Measurements from ENCODE around the gene UGDH. TPM values are rescaled to one million over a fixed set of nuclear protein-coding genes. Genes with fewer than 3 reads are reported as not detected.

The UGDH gene
- 54.3 and 60.5 TPM in 2 replicates for polyA plus RNA-seq (2013)

GRCh38 chr4:39527296-39528060 lies at the start of gene UGDH:
UGDH (minus strand) TSS chr4:39527439; CDS start chr4:39521512, 5,927 bp downstream.
- no CpG with 5 or more reads among the region's 73 CpGs for WGBS (ENCODE audit: extremely low coverage, insufficient coverage, insufficient read length)
- H3K79me1 ChIP-seq (ENCODE audit: low read length) = peaks cover 15% of the 10 kb centered on the region
- peak within 1 kb of the TSS; percentile 62 for H2BK5ac ChIP-seq (ENCODE audit: low read depth, low read length, poor library complexity)
- peaks cover 11% of the 10 kb centered on the region for H3K9me3 ChIP-seq (ENCODE audit: insufficient read depth, low read depth, low read length)
- no peak within 1 kb of the TSS for H3K23ac ChIP-seq (ENCODE audit: low read length)
- peak within 1 kb of the TSS; percentile 87 for H3K14ac ChIP-seq (ENCODE audit: low read length)
- H3K79me2 ChIP-seq (ENCODE audit: control insufficient read depth, insufficient read depth, low read length, poor library complexity) = peaks cover 16% of the 10 kb centered on the region
- peaks cover 7 to 8% of the 10 kb centered on the region in 2 experiments for H3K36me3 ChIP-seq (ENCODE audit: control insufficient read depth in 1 of 2, insufficient read depth in 2 of 2, low read length in 2 of 2)
- H4K12ac ChIP-seq (ENCODE audit: low read depth, low read length) = peak within 1 kb of the TSS; percentile 81
- H3K4me2 ChIP-seq (ENCODE audit: low read length) = peak within 1 kb of the TSS; percentile 84
- peak within 1 kb of the TSS; percentile 80 for H2AFZ ChIP-seq (ENCODE audit: insufficient read depth, low read length, poor library complexity)
- H3K27me3 ChIP-seq (ENCODE audit: insufficient read depth, low read length) = no peaks in the 10 kb centered on the region
- H3K4me3 ChIP-seq (ENCODE audit: low read depth, low read length) = peak within 1 kb of the TSS; percentile 99
- peak within 1 kb of the TSS; percentile 88 for H3K4ac ChIP-seq (ENCODE audit: low read depth, low read length)
- H3K9ac ChIP-seq (ENCODE audit: low read length) = peak within 1 kb of the TSS; percentile 90
- peaks cover 0 to 2% of the 10 kb centered on the region in 2 experiments for H3K4me1 ChIP-seq (ENCODE audit: control insufficient read depth in 1 of 2, insufficient read depth in 2 of 2, low read length in 2 of 2)
- peak within 1 kb of the TSS; percentile 80 for H4K8ac ChIP-seq (ENCODE audit: low read depth, low read length)
- H4K91ac ChIP-seq (ENCODE audit: low read depth, low read length) = peak within 1 kb of the TSS; percentile 93
- DNase-seq = peak; percentile 99 to 100
- H3K27ac ChIP-seq (ENCODE audit: low read depth, low read length) = peak within 1 kb of the TSS; percentile 95
- peak within 1 kb of the TSS; percentile 76 for H2BK120ac ChIP-seq (ENCODE audit: insufficient read depth, low read length, poor library complexity)
- H2AK5ac ChIP-seq (ENCODE audit: low read length) = peak within 1 kb of the TSS; percentile 38
- H3K18ac ChIP-seq (ENCODE audit: low read length) = peak within 1 kb of the TSS; percentile 94
- H2BK12ac ChIP-seq (ENCODE audit: low read length) = no peak within 1 kb of the TSS

- no peaks in the 10 kb centered on the region for H3K4me1 ChIP-seq (ENCODE audit: control insufficient read depth in 1 of 2, insufficient read depth in 2 of 2, low read length in 2 of 2)
- H2AFZ ChIP-seq (ENCODE audit: insufficient read depth, low read length, poor library complexity) = no peak overlapping the region
- DNase-seq = peak; percentile 9 to 32
- no peak overlapping the region for H3K4me2 ChIP-seq (ENCODE audit: low read length)
- H3K23ac ChIP-seq (ENCODE audit: low read length) = no peak overlapping the region
- H4K12ac ChIP-seq (ENCODE audit: low read depth, low read length) = no peak overlapping the region
- H4K91ac ChIP-seq (ENCODE audit: low read depth, low read length) = no peak overlapping the region
- H2BK5ac ChIP-seq (ENCODE audit: low read depth, low read length, poor library complexity) = no peak overlapping the region
- no peak overlapping the region for H3K4ac ChIP-seq (ENCODE audit: low read depth, low read length)
- no peak overlapping the region for H3K27ac ChIP-seq (ENCODE audit: low read depth, low read length)
- H2BK120ac ChIP-seq (ENCODE audit: insufficient read depth, low read length, poor library complexity) = no peak overlapping the region
- H3K9ac ChIP-seq (ENCODE audit: low read length) = no peak overlapping the region
- no peak overlapping the region for H3K18ac ChIP-seq (ENCODE audit: low read length)
- H3K79me2 ChIP-seq (ENCODE audit: control insufficient read depth, insufficient read depth, low read length, poor library complexity) = no peaks in the 10 kb centered on the region
- WGBS (ENCODE audit: extremely low coverage, insufficient coverage, insufficient read length) = no CpG with 5 or more reads among the region's 5 CpGs
- H3K14ac ChIP-seq (ENCODE audit: low read length) = no peak overlapping the region
- H3K79me1 ChIP-seq (ENCODE audit: low read length) = no peaks in the 10 kb centered on the region
- H2BK12ac ChIP-seq (ENCODE audit: low read length) = no peak overlapping the region
- peaks cover 2% of the 10 kb centered on the region in 2 experiments for H3K36me3 ChIP-seq (ENCODE audit: control insufficient read depth in 1 of 2, insufficient read depth in 2 of 2, low read length in 2 of 2)
- no peak overlapping the region for H4K8ac ChIP-seq (ENCODE audit: low read depth, low read length)
- H3K4me3 ChIP-seq (ENCODE audit: low read depth, low read length) = no peak overlapping the region
- no peak overlapping the region for H2AK5ac ChIP-seq (ENCODE audit: low read length)
- no peaks in the 10 kb centered on the region for H3K27me3 ChIP-seq (ENCODE audit: insufficient read depth, low read length)
- no peaks in the 10 kb centered on the region for H3K9me3 ChIP-seq (ENCODE audit: insufficient read depth, low read depth, low read length)
Observed at GRCh38 chr4:39574946-39575345, 47.7 kb upstream of the UGDH start.

DNA sequence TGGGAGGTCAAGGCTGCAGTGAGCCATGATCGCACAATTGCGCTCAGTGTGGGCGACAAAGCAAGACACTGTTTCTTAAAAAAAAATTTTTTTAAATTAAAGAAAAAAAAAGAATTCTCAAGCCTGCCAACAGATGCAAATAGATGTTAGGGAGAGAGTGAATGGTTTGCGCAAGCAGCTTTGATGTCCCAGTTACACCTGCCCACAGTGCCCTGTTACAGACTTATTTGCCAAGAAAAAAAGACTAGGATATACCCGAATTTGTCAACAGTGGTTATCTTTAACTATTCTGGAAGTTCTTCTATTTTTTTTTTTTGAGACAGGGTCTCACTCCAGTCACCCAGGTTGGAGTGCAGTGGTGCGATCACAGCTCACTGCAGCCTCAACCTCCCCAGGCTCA lies 44.3 kb upstream of the UGDH start:
- no peak overlapping the region for H2AK5ac ChIP-seq (ENCODE audit: low read length)
- H3K4ac ChIP-seq (ENCODE audit: low read depth, low read length) = no peak overlapping the region
- H3K27me3 ChIP-seq (ENCODE audit: insufficient read depth, low read length) = no peaks in the 10 kb centered on the region
- no peak for DNase-seq
- no peak overlapping the region for H2BK12ac ChIP-seq (ENCODE audit: low read length)
- no peaks in the 10 kb centered on the region for H3K4me1 ChIP-seq (ENCODE audit: control insufficient read depth in 1 of 2, insufficient read depth in 2 of 2, low read length in 2 of 2)
- H3K79me2 ChIP-seq (ENCODE audit: control insufficient read depth, insufficient read depth, low read length, poor library complexity) = no peaks in the 10 kb centered on the region
- no peak overlapping the region for H3K18ac ChIP-seq (ENCODE audit: low read length)
- no peak overlapping the region for H3K27ac ChIP-seq (ENCODE audit: low read depth, low read length)
- no peak overlapping the region for H4K8ac ChIP-seq (ENCODE audit: low read depth, low read length)
- no peak overlapping the region for H2AFZ ChIP-seq (ENCODE audit: insufficient read depth, low read length, poor library complexity)
- H3K23ac ChIP-seq (ENCODE audit: low read length) = no peak overlapping the region
- H2BK5ac ChIP-seq (ENCODE audit: low read depth, low read length, poor library complexity) = no peak overlapping the region
- no peaks in the 10 kb centered on the region for H3K79me1 ChIP-seq (ENCODE audit: low read length)
- no peak overlapping the region for H3K14ac ChIP-seq (ENCODE audit: low read length)
- H3K4me2 ChIP-seq (ENCODE audit: low read length) = no peak overlapping the region
- WGBS (ENCODE audit: extremely low coverage, insufficient coverage, insufficient read length) = no CpG with 5 or more reads among the region's 6 CpGs
- no peak overlapping the region for H3K4me3 ChIP-seq (ENCODE audit: low read depth, low read length)
- H4K91ac ChIP-seq (ENCODE audit: low read depth, low read length) = no peak overlapping the region
- H4K12ac ChIP-seq (ENCODE audit: low read depth, low read length) = no peak overlapping the region
- H2BK120ac ChIP-seq (ENCODE audit: insufficient read depth, low read length, poor library complexity) = no peak overlapping the region
- no peak overlapping the region for H3K9ac ChIP-seq (ENCODE audit: low read length)
- H3K9me3 ChIP-seq (ENCODE audit: insufficient read depth, low read depth, low read length) = no peaks in the 10 kb centered on the region
- peaks cover 2% of the 10 kb centered on the region in 2 experiments for H3K36me3 ChIP-seq (ENCODE audit: control insufficient read depth in 1 of 2, insufficient read depth in 2 of 2, low read length in 2 of 2)

DNA sequence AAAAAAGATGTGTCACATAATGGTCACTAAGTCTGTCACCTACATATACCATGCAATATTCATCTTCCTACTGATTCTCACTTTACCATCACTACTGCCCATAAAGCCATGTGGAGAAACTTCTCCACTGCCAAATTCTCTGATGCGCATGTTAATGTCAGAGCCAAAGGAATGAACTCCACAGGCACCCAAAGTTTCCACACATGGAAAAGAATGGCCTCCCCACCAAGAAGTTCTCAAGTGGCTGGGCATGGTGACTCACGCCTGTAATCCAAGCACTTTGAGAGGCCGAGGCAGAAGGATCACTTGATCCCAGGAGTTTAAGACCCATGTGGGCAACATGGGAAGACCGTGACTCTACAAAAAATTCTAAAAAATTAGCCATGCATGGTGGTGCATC lies 43.8 kb upstream of the UGDH start:
- no peak overlapping the region for H2AK5ac ChIP-seq (ENCODE audit: low read length)
- H3K14ac ChIP-seq (ENCODE audit: low read length) = no peak overlapping the region
- no peak for DNase-seq
- H3K4me2 ChIP-seq (ENCODE audit: low read length) = no peak overlapping the region
- no peak overlapping the region for H4K12ac ChIP-seq (ENCODE audit: low read depth, low read length)
- H3K79me2 ChIP-seq (ENCODE audit: control insufficient read depth, insufficient read depth, low read length, poor library complexity) = no peaks in the 10 kb centered on the region
- H3K4me1 ChIP-seq (ENCODE audit: control insufficient read depth in 1 of 2, insufficient read depth in 2 of 2, low read length in 2 of 2) = no peaks in the 10 kb centered on the region
- H3K18ac ChIP-seq (ENCODE audit: low read length) = no peak overlapping the region
- H3K4me3 ChIP-seq (ENCODE audit: low read depth, low read length) = no peak overlapping the region
- no peaks in the 10 kb centered on the region for H3K27me3 ChIP-seq (ENCODE audit: insufficient read depth, low read length)
- H3K4ac ChIP-seq (ENCODE audit: low read depth, low read length) = no peak overlapping the region
- WGBS (ENCODE audit: extremely low coverage, insufficient coverage, insufficient read length) = no CpG with 5 or more reads among the region's 4 CpGs
- no peak overlapping the region for H2BK5ac ChIP-seq (ENCODE audit: low read depth, low read length, poor library complexity)
- H3K79me1 ChIP-seq (ENCODE audit: low read length) = no peaks in the 10 kb centered on the region
- no peak overlapping the region for H4K91ac ChIP-seq (ENCODE audit: low read depth, low read length)
- no peak overlapping the region for H2BK120ac ChIP-seq (ENCODE audit: insufficient read depth, low read length, poor library complexity)
- H3K9me3 ChIP-seq (ENCODE audit: insufficient read depth, low read depth, low read length) = no peaks in the 10 kb centered on the region
- H2AFZ ChIP-seq (ENCODE audit: insufficient read depth, low read length, poor library complexity) = no peak overlapping the region
- peaks cover 2% of the 10 kb centered on the region in 2 experiments for H3K36me3 ChIP-seq (ENCODE audit: control insufficient read depth in 1 of 2, insufficient read depth in 2 of 2, low read length in 2 of 2)
- no peak overlapping the region for H3K27ac ChIP-seq (ENCODE audit: low read depth, low read length)
- H2BK12ac ChIP-seq (ENCODE audit: low read length) = no peak overlapping the region
- H3K9ac ChIP-seq (ENCODE audit: low read length) = no peak overlapping the region
- H4K8ac ChIP-seq (ENCODE audit: low read depth, low read length) = no peak overlapping the region
- no peak overlapping the region for H3K23ac ChIP-seq (ENCODE audit: low read length)
